Measurements from ENCODE around the gene NFASC.

The NFASC gene

GRCh38 chr1:204932573-204932909 is 61.9 kb downstream of the NFASC start:
- H3K9me3 ChIP-seq (ENCODE audit: insufficient read depth, low read length): no peaks in the 10 kb centered on the region
- H3K4me1 ChIP-seq (ENCODE audit: low read length): no peaks in the 10 kb centered on the region
- no peak overlapping the region for H3K27ac ChIP-seq (ENCODE audit: low read length)
- H4K20me1 ChIP-seq (ENCODE audit: insufficient read depth, low read length): no peaks in the 10 kb centered on the region
- H3K4me2 ChIP-seq (ENCODE audit: low read length): no peak overlapping the region
- H3K36me3 ChIP-seq (replicated peaks; ENCODE audit: low read depth, low read length): no peaks in the 10 kb centered on the region
- H2AFZ ChIP-seq (ENCODE audit: low read depth, low read length): no peak overlapping the region
- TF ChIP-seq CTCF (IDR thresholded peaks at IDR 0.05; ENCODE audit: low read depth, low read length) (no peak), EZH2phosphoT487 (IDR thresholded peaks at IDR 0.05; ENCODE audit: low read depth) (no peak)
- no peaks in the 10 kb centered on the region for H3K79me2 ChIP-seq (ENCODE audit: low read length)
- no peak overlapping the region for H3K4me3 ChIP-seq (ENCODE audit: low read length)
- no peak overlapping the region for H3K9ac ChIP-seq (ENCODE audit: low read length)
- H3K27me3 ChIP-seq (ENCODE audit: low read depth, low read length): peaks cover 44% of the 10 kb centered on the region

GRCh38 chr1:204935155-204935554 is 64.5 kb downstream of the NFASC start:
- Histone ChIP-seq H3K9ac (ENCODE audit: low read length) (no peak overlapping the region), H3K9me3 (ENCODE audit: insufficient read depth, low read length) (no peaks in the 10 kb centered on the region), H3K4me2 (ENCODE audit: low read length) (no peak overlapping the region), H3K27ac (ENCODE audit: low read length) (no peak overlapping the region), H3K4me3 (ENCODE audit: low read length) (no peak overlapping the region), H3K79me2 (ENCODE audit: low read length) (no peaks in the 10 kb centered on the region), H2AFZ (ENCODE audit: low read depth, low read length) (no peak overlapping the region), H3K27me3 (ENCODE audit: low read depth, low read length) (peaks cover 49% of the 10 kb centered on the region), H3K36me3 (replicated peaks; ENCODE audit: low read depth, low read length) (no peaks in the 10 kb centered on the region), H3K4me1 (ENCODE audit: low read length) (no peaks in the 10 kb centered on the region), H4K20me1 (ENCODE audit: insufficient read depth, low read length) (no peaks in the 10 kb centered on the region)
- TF ChIP-seq CTCF (IDR thresholded peaks at IDR 0.05; ENCODE audit: low read depth, low read length) (no peak), EZH2phosphoT487 (IDR thresholded peaks at IDR 0.05; ENCODE audit: low read depth) (no peak)

GRCh38 chr1:204936765-204937164 is 66.1 kb downstream of the NFASC start:
- no peak overlapping the region for H2AFZ ChIP-seq (ENCODE audit: low read depth, low read length)
- H3K9ac ChIP-seq (ENCODE audit: low read length): no peak overlapping the region
- H3K4me3 ChIP-seq (ENCODE audit: low read length): no peak overlapping the region
- H3K27ac ChIP-seq (ENCODE audit: low read length): no peak overlapping the region
- 0 out of 2 replicates have a peak, but pooled peaks cover 3% of the 10 kb centered on the region for H3K4me1 ChIP-seq (ENCODE audit: low read length)
- H3K4me2 ChIP-seq (ENCODE audit: low read length): no peak overlapping the region
- peaks cover 57% of the 10 kb centered on the region for H3K27me3 ChIP-seq (ENCODE audit: low read depth, low read length)
- H3K9me3 ChIP-seq (ENCODE audit: insufficient read depth, low read length): no peaks in the 10 kb centered on the region
- no peaks in the 10 kb centered on the region for H3K36me3 ChIP-seq (replicated peaks; ENCODE audit: low read depth, low read length)
- H4K20me1 ChIP-seq (ENCODE audit: insufficient read depth, low read length): no peaks in the 10 kb centered on the region
- no peaks in the 10 kb centered on the region for H3K79me2 ChIP-seq (ENCODE audit: low read length)
- TF ChIP-seq EZH2phosphoT487 (IDR thresholded peaks at IDR 0.05; ENCODE audit: low read depth) (no peak), CTCF (IDR thresholded peaks at IDR 0.05; ENCODE audit: low read depth, low read length) (no peak)

- no peak overlapping the region for H3K4me3 ChIP-seq (ENCODE audit: low read length)
- TF ChIP-seq CTCF (IDR thresholded peaks at IDR 0.05; ENCODE audit: low read depth, low read length) (no peak), EZH2phosphoT487 (IDR thresholded peaks at IDR 0.05; ENCODE audit: low read depth) (no peak)
- peaks cover 9% of the 10 kb centered on the region for H3K4me1 ChIP-seq (ENCODE audit: low read length)
- no peaks in the 10 kb centered on the region for H4K20me1 ChIP-seq (ENCODE audit: insufficient read depth, low read length)
- no peak overlapping the region for H2AFZ ChIP-seq (ENCODE audit: low read depth, low read length)
- no peaks in the 10 kb centered on the region for H3K9me3 ChIP-seq (ENCODE audit: insufficient read depth, low read length)
- H3K27me3 ChIP-seq (ENCODE audit: low read depth, low read length): peaks cover 46% of the 10 kb centered on the region
- no peak overlapping the region for H3K27ac ChIP-seq (ENCODE audit: low read length)
- no peak overlapping the region for H3K4me2 ChIP-seq (ENCODE audit: low read length)
- H3K36me3 ChIP-seq (replicated peaks; ENCODE audit: low read depth, low read length): no peaks in the 10 kb centered on the region
- H3K79me2 ChIP-seq (ENCODE audit: low read length): no peaks in the 10 kb centered on the region
- no peak overlapping the region for H3K9ac ChIP-seq (ENCODE audit: low read length)
Observed at GRCh38 chr1:204937901-204938300, 67.2 kb downstream of the NFASC start.
